ENCODE measurements around the gene C4orf51.

Gene C4orf51

DNA sequence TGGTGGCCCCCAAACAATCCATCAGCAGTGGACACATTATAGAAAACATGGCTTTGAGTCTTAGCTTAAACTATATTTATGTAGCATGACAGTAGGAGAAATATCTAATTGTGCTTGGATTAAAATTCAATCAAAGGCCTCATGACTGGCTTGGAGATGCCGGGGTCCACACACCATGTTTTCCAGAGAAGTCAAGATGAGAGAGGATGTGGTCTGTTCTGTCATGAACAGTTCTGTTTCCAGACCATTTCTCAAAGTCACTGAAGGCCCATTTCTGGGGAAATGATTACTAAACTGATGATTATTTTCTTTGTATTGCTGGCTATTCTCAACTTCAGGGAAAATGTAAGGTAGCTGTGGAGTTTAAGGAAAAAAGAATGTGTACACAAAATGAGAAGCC, 76.3 kb downstream of the C4orf51 start:
- no peak for DNase-seq (ENCODE audit: low read depth)

GRCh38 chr4:145757188-145757587, 77.2 kb downstream of the C4orf51 start:
- DNase-seq (ENCODE audit: low read depth): no peak

GRCh38 chr4:145760176-145760575, 80.2 kb downstream of the C4orf51 start:
- DNase-seq (ENCODE audit: low read depth): no peak

- DNase-seq (ENCODE audit: low read depth): no peak
These were observed 81.3 kb downstream of the C4orf51 start for GRCh38 chr4:145760961-145761929.

GRCh38 chr4:145762719-145763118, 82.8 kb downstream of the C4orf51 start:
- DNase-seq (ENCODE audit: low read depth): no peak

GRCh38 chr4:145763399-145763798, 83.5 kb downstream of the C4orf51 start:
- no peak for DNase-seq (ENCODE audit: low read depth)

- no peak for DNase-seq (ENCODE audit: low read depth)
These were observed 86.3 kb downstream of the C4orf51 start for GRCh38 chr4:145766273-145766672.

- DNase-seq (ENCODE audit: low read depth): no peak
These were observed 89.6 kb downstream of the C4orf51 start for GRCh38 chr4:145769450-145770037.

DNA sequence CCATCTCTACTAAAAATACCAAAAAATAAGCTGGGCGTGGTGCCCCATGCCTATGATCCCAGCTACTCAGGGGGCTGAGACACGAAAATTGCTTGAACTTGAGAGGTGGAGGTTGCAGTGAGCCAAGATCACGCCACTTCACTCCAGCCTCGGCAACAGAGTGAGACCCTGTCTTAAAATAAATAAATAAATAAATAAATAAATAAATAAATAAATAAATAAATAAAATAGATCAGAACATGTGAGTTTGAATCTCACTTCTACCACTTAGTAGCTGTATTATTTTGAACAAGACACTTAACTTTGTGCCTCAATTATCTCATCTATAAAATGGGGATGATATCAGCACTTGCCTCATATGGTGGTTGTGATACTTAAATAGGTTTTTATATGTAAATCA, 90.2 kb downstream of the C4orf51 start:
- no peak for DNase-seq (ENCODE audit: low read depth)

DNA sequence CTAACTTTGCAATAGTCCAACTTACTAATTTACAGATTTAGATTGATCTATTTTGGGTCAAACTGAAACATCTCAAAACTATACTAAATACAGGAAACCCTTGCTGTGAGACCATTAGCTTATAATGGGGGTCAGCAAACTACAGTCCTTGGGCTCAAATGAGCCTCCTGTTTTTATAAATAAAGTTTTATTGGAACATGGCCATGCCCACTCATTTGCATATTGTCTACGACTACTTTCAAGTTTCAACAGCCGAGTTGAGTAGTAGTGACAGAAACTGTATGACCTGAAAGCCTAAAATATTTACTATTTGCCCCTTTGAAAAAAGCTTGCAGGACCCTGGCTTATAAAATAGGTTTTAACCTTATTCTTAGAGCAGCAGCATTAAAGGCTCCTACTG, 92.4 kb downstream of the C4orf51 start:
- DNase-seq (ENCODE audit: low read depth): no peak

DNA sequence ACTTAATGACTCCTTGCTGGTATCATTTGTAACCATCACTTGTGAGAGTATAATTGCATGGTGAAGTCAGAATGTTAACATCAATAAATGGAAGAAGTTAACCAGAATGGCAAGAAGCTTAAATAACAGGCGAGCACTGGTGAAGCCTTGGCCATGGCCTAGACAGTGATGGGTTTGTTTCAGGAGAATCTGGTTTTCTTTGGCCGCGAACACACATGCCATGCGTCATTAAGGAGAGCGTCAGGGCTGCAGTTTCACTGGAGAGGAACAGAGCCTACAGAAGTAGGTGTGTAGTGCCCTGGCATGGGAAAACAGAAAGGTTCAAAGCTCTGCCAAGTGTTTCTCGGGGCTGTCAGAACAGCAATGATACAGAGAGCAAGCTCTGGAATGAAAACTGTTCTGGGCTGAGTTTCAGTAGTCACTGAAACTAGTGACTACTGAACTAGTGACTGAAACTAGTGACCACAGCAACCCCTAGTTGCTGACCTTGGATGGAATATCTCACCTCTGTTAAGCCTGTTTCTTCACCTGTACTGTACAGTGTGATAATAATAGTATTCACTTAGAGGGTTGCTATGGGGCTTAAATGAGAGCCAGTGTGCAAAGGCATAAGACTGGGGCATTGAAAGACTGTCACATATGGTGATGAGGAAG, 93.8 kb downstream of the C4orf51 start:
- DNase-seq (ENCODE audit: low read depth): no peak

DNA sequence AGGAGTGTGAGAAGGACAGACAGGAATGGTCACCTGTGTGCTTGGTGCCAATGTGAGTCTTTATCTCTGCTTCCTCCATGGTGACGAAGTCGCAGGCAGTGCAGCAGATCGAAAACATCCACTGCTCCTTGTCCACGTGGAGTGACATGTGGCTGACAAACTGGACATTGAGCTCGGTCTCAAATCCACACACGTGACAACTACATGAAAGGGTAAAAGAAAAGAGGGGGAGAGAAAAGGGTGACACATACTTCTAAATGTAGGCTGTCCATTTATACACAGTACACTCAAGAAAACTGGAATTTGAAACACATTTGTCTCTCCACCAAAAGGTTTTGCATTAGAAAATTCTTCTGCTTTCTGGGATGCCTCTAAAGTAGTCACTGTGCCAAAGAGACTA, 94.5 kb downstream of the C4orf51 start:
- DNase-seq (ENCODE audit: low read depth): no peak

GRCh38 chr4:145775406-145775805, 95.5 kb downstream of the C4orf51 start:
- no peak for DNase-seq (ENCODE audit: low read depth)

GRCh38 chr4:145776208-145776607, 96.3 kb downstream of the C4orf51 start:
- DNase-seq (ENCODE audit: low read depth): no peak

DNA sequence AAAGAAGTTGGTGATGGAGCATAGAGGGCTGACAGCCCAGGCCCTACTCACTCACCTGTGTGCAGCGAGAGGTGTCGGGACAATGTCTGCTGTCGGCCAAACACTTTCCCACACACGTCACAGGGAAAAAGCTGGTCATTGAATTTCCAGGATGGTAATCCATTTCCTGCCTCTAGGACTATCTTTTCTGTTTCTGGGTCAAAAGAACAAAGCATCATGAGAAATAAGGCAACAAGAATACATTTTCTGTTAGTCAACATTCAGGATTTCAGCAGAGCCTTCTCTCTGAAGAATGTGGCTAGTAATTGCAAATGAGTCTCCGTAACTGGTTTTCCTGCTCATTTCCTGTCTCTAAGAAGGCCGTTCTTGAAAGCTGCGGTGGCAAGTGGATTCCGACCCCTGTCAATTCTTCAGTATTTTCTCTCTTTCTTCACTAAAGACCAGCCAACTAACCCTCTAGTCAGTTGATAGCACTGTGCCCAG, 99.4 kb downstream of the C4orf51 start:
- DNase-seq (ENCODE audit: low read depth): no peak

DNA sequence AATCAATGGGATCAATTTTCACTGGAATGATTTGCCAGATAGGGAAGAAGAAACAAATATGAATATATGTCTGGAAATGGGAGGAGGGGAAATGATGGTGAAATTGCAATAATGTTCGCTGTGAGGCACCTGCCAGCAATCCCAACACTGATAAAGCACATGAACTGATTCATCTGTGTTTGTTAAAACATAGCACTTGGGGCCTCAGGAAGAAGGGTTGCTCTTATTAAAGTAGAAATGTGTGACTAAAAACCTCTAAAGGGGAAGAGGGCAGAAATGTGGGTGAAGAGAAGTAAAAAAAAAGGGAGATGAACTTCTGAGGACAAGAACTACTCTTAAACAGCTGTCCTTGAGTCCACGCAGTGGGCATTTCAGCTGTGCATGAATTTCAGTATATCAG, 101.4 kb downstream of the C4orf51 start:
- DNase-seq (ENCODE audit: low read depth): no peak
